Right forelimb (tissue), 1 donor: ENCODE measurements around the gene FUZ.
"Not testable (repeated sequence)": the region's sequence is repeated elsewhere in the genome, so short reads cannot be mapped to it uniquely, and the experiment has no call there.

Source experiments
- DNase-seq: peaks from one replicate; pipeline ENCODE4 v3.0.0-alpha.2; 2018

FUZ gene

GRCh38 chr19:49830766-49831165, 17.7 kb upstream of the FUZ start:
- no peak for DNase-seq

- no peak for DNase-seq
Measured at GRCh38 chr19:49829721-49830120, 16.6 kb upstream of the FUZ start.

- DNase-seq: no peak
Measured at GRCh38 chr19:49829200-49829599, 16.1 kb upstream of the FUZ start.

GRCh38 chr19:49827034-49827433, 13.9 kb upstream of the FUZ start:
- no peak for DNase-seq

GRCh38 chr19:49824662-49825061, 11.6 kb upstream of the FUZ start:
- no peak for DNase-seq

- DNase-seq: no peak
Measured at GRCh38 chr19:49823472-49823871, 10.4 kb upstream of the FUZ start.

GRCh38 chr19:49820125-49820524, 7.0 kb upstream of the FUZ start:
- no peak for DNase-seq

GRCh38 chr19:49819452-49820115, 6.5 kb upstream of the FUZ start:
- not testable (repeated sequence) for DNase-seq

- no peak for DNase-seq
Measured at GRCh38 chr19:49818649-49819370, 5.7 kb upstream of the FUZ start.

GRCh38 chr19:49817964-49818648, 5.0 kb upstream of the FUZ start, which contains the start of gene MED25:
Gene MED25, plus strand, starts transcription at chr19:49818289. Its CDS starts 53 bp downstream, at chr19:49818342.
- DNase-seq: peak; percentile 95

- DNase-seq: no peak
Measured at GRCh38 chr19:49816590-49816989, 3.5 kb upstream of the FUZ start.

- no peak for DNase-seq
Measured at GRCh38 chr19:49814010-49814409, 918 bp upstream of the FUZ start.

- no peak for DNase-seq
Measured at GRCh38 chr19:49812452-49812996, 568 bp downstream of the FUZ start.

GRCh38 chr19:49811328-49811727, 1.8 kb downstream of the FUZ start:
- DNase-seq: no peak

GRCh38 chr19:49809941-49810389, 3.1 kb downstream of the FUZ start:
- DNase-seq: no peak

- no peak for DNase-seq
Measured at GRCh38 chr19:49809160-49809940, 3.7 kb downstream of the FUZ start.

GRCh38 chr19:49808711-49809159, 4.4 kb downstream of the FUZ start:
- DNase-seq: peak; percentile 92

- no peak for DNase-seq
Measured at GRCh38 chr19:49807904-49808675, 5.0 kb downstream of the FUZ start.

GRCh38 chr19:49807058-49807903, 5.8 kb downstream of the FUZ start:
- no peak for DNase-seq

GRCh38 chr19:49806620-49806959, 6.5 kb downstream of the FUZ start:
- DNase-seq: no peak
